NCI-H460 (cell line): ENCODE measurements around the gene GRAMD4. TPM values are rescaled to one million over a fixed set of nuclear protein-coding genes. Genes with fewer than 3 reads are reported as not detected.
"Not testable (repeated sequence)": the region's sequence is repeated elsewhere in the genome, so short reads cannot be mapped to it uniquely, and the experiment has no call there.

ENCODE experiments used
- DNase-seq: peaks from one replicate; pipeline ENCODE4 v3.0.0-alpha.2; 2016; ENCODE audit warnings: low read depth; ENCODE audit errors: extremely low read depth
- total RNA-seq: library from RNA; depleted of rRNA; stranded (reverse); fragments of >200 nt; shearing (Covaris generic); gene quantifications from 2 replicates; pipeline ENCODE4 v1.2.3, GENCODE V29; 2014

Gene GRAMD4
- total RNA-seq, 1 experiment from 2014 or later: 4.8 TPM

DNA sequence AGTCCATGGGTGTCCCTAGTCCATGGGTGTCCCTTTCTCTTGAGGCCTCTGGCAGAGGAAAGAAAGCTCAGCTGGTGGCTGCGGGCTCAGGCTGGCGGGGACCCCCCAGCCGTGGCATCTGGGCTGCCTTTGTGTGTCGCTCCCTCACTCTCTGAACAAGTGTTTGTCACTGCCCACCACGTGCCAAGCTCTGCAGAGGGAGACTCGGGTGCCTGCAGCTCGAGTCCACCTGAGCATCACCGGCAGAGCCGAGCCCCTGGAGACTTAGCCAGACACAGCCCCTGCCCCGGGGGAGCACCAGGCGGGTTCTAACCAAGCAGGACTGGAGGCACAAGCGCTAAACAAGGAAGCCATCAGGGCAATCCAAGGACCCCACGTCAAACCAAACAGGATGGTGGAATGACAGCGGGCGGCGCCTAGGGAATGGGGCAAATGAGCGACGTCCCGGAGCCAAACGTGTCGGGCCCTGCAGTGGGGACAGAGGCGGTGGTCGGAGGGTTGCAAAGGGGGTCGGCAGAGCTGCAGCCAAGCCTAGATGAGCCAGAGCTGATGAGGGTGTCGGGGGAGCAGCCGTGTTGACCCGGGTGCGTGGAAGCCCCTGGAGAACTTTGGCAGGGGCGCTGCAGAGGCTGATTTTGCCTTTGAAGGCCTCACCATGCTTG, 2.1 kb upstream of the GRAMD4 start:
- DNase-seq: no peak

DNA sequence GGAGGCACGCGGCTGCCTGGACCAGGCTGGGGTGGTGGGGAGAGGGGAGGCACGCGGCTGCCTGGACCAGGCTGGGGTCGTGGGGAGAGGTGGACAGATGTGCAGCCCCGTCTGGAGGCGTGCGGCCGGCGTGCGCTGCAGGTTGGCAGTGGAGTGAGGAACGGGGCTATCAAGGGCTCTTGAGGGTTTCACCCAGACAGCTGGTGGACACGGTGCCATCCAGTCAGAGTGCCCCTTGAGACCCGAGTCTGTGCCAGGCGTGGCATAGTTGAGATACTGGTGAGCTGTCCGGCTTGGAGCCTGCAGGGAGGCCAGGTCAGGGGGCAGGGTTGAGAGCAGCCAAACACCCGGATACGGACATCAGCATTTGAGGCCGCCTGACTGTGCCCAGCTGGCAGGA, 1.5 kb upstream of the GRAMD4 start:
- no peak for DNase-seq

DNA sequence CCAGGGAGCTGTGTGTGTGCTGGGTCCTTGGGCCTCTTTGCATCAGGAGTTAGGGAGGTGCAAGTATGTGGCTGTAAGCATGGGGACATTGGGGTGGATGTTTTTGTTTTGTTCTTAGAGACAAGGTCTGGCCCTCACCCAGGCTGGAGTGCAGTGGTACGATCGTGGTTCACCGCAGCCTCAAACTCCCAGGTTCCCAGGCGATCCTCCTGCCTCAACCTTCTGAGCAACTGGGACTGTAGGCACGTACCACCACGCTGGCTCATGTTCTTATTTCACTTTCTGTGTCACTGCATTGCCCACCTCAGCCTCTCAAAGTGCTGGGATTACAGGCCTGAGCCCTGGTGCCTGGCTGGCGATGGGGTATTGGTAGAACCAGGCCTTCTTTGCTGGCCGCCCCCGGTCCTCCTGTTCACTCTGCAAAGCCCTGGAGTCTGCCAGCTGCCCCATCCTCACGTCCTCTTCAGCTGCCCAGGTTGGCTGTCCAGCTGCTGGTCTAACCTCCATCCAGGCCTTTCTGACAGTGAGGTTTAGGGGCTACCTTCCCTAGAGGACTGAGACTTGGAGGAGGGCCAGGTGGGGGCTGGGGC, 851 bp upstream of the GRAMD4 start:
- no peak for DNase-seq

DNA sequence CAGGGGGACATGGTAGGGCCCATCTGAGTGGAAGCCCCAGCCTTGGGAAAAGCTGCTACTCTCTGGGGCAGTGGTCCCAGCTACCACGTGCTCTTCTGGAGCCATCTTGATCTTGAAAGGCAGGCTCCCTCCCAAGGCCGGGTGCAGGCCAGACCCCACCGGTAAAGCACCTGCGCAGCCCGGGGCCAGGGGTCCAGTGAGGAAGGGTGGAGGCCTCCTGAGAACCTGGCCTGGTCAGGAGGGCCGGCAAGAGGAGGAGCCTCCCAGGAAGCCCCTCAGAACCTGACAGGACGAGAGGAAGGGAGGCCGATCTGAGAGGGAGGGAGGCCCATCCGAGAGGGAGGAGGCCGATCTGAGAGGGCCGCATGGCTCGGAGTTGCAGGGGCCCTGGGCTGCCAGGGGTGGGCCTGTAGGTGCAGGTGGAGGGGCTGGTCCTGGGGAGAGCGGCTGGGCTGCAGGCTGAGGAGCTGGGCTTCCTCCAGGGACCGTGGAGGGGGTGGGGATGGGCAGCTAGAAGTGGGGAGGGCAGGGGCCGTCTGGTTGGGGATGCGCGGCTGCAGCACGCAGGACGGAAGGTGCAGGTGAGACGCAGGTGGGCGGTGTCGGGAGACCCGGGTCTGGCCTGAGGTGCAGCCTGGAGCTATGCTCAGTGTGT, 529 bp downstream of the GRAMD4 start:
- DNase-seq: no peak

DNA sequence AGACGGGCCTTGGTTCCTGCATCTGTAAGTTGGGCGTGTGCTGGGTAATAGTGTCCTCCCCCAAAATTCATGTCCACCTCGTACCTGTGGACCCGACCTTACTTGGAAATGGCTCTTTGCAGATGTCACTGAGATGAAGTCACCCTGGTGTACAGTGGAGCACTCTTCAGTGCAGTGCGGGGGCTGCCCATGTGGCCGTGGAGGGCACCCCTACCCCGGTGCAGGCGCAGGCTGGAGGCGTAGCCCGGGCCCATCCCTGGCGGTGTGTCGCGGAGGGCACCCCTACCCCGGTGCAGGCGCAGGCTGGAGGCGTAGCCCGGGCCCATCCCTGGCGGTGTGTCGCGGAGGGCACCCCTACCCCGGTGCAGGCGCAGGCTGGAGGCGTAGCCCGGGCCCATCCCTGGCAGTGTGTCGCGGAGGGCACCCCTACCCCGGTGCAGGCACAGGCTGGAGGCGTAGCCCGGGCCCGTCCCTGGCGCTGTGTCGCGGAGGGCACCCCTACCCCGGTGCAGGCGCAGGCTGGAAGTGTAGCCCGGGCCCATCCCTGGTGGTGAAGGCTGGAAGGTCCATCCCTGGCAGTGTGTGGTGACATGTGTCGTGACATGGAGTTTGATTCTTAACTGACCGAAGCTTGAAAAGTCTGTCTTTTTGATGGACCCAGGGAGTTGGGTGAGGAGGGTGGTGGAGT, 1.2 kb downstream of the GRAMD4 start:
- DNase-seq: not testable (repeated sequence)

DNA sequence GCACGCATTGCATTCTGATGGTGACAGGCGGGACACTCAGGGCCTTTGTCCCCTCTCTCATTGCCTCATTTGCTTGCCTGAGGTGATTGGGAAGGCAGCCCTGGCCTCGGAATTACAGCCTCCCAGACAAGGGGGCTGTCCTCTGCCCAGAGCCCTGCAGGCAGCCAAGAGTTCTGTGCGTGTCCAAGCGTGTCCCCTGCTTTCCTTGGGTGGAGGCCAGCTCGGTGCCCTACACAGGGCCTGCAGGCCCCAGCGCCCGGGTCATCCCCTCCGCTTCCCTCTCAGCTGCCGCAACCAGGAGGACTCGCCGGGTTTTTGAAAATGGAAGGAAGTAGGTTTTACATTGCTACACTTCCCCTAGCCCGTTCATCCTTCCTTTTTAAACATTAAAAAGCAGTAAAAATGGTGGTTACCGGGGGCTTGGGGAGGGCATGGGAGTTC, 1.9 kb downstream of the GRAMD4 start:
- DNase-seq: no peak

DNA sequence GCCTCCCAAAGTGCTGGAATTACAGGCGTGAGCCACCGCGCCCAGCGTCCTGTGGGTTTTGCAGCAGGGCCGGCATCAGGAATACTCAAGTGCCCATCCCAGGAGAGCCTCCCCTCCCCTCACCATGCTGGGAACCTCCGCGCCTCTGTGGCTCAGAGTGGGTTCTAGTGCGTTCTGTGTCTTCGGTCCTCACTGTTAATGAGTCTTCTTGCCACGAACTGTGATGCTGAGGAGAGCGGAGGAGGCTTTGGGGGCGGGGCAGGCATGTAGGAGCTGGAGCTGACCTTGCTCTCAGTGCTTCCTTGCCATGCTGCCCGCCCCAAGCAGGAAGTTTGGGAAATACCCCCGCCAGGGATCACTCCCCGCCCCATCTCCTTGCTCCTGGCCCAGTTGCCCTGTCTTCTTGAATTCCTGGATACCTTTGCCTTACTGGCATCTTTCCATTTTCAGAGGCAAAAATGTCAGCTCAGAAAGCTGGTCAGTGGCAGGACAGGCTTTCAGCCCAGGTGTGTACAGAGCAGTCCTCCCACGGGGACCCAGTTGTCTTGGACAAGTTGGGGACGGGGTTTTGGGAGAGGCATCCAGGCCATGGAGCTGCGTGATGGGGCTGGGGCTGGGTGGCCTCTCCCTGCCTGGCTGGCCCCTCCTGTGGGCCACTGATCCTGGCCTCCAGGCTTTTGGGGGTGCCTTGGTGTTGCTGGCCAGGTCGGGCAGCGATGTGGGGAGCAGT, 5.1 kb downstream of the GRAMD4 start:
- no peak for DNase-seq

DNA sequence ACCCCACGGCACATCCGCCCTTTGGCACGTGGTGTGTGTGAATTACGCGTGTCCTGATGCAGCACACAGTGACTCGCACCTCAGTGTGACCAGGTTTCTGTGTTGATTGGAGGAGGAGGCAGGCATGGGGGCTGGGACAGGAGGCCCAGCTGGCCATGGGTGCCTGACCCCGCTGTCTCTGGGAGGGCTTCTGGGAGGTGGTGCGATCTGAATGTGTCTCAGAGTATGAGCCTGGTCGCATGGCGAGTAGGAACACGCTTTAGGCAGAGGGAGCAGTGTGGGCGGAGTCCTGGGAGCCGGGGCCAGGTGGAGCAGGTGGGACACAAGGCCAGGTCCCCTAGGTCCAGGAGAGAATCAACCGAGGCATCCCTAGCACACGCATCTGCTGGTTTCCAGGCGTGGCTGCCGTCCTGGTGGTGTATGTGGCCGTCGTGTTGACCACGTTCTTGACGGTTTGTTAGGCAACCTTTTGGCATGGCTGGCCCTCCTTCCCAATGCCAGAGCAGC, 5.7 kb downstream of the GRAMD4 start:
- DNase-seq: no peak

DNA sequence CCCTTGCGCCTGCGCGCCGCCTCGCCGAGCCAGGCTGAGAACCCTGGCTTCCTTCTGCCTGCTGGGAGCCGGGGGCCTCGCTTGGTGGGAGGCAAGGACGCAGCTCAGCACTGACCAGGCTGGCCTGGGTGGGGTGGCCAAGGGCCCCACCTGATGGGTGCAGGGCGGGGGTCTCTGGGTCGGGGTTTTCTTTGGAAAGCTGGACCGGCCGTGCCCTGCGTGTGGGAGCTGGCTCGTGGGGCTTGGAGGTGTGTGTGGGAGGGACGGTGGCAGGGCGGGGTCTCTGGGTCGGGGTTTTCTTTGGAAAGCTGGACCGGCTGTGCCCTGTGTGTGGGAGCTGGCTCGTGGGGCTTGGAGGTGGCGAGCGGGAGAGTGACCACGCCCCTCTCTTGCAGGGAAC, 6.2 kb downstream of the GRAMD4 start:
- no peak for DNase-seq

DNA sequence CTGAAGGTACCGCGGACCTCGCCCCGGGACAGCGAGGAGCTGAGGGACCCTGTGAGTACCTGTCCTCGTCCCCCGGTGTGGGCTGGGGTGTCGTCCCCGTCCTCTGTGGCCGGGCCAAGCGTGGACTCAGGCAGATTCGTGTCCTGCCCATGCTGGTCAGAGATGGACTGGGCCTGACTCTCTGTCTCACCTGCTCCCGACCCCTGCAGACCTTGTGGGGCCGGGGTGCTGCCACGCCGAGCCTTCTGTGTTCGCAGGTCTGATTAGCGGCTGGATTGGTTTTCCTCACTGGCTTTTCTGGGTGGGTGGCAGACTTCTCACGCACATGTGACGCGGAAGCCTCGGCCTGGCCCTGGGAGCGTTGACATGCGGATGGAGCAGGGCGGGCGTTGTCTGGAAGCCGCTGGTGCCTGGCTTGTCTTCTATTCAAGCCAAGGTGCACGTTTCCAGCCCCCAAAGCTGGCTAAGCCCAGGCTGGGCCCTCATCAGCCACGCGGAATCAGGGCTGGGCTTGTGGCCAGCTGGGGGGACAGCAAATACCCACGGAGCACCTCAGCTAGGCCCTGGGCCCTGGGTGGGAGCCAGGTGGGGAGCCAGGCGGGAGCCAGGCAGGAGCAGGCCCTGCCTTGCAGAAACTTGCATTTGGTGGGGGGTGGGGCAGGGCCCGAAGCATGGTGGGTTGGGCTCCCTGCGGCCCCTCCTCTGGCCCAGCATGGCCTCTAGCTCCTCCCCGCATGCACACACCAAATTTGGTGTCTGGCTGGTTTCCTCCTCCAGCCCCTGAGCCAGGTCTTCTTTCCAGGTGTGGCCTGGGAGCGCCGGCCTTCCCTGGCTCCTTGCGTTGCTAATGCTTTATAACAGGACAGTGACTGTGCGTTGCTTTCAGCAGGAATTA, 7.0 kb downstream of the GRAMD4 start:
- no peak for DNase-seq

DNA sequence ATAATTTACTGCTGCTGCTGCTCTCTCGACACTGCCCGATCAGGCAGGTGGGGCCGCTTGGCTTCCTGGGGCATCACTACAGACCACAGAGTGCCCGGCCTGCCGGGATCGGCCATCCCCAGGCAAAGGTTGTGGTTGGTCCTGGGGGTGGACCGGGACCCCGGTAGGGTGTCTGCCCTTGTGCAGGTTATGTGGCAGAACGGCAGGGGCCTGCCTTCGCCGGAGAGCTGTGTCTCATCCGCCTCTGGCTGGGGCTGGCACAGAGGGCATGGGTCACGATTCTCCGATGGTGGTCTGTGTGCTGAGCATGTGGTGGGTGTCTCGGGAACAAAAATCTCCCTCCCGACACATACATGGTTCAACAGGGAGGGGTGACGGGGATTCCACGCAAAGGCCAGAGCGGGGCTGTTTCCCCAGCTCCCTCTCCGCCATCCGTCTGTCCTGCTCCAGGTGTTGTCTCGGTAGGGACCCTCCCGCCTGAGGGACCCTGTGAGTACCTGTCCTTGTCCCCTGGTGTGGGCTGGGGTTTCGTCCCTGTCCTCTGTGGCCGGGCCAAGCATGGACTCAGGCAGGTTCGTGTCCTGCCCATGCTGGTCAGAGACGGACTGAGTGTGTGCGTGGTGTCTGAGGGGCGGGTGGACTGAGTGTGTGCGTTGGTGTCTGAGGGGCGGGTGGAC, 7.8 kb downstream of the GRAMD4 start:
- no peak for DNase-seq

DNA sequence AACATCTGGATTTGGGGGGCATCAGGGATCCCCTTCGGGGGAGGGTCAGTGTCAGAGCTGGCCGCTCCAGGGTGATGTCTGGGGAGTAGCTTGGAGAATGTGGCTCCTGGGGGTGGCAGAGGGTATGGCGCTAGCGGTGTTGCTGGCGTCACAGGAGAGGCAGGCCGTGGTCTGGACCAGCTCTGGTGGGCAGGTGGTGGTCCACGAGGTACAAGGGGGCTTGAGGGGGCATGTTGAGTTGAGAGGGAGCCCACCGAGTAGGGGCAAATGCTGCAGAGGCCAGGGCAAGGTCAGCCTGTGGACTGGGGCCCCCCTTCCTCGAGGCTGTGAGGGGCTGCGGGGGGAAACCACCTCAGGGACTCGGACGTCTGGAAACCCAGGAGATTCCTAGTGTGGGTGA, 8.6 kb downstream of the GRAMD4 start:
- no peak for DNase-seq

DNA sequence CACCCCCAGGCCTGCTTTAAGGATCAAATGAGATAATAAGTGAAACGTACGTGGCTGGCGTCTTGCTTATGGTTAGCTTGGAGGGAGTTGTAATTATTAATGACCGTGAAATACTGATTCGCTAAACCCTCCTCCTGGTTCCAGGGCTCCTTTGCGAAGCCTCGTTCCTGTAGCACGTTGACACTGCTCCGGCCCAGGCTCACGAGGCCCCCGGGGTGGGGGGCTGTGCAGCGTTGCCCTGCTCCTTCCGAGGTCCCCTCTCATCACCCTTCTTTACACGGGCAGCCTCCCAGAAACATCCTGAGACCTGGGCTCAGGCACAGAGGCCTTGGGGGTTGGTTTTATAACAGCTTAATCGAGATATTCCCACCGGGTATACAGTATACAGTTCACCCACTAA, 9.1 kb downstream of the GRAMD4 start:
- DNase-seq: no peak

DNA sequence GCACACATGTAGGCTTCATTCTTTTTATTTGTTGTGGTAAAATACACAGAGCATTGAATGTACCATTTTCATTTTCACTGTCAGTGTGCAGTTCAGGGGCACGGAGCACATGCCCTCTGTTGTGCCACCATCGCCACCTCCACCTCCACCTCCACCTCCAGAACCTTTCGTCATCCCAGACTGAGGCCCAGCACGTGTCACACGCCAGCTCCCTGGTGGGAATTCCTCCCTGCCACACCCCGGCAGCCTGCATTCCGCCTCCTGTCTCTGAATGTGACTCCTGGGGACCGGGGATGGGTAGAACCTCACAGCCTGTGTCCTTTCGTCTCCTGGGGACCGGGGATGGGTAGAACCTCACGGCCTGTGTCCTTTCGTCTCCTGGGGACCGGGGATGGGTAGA, 10.9 kb downstream of the GRAMD4 start:
- DNase-seq: no peak

DNA sequence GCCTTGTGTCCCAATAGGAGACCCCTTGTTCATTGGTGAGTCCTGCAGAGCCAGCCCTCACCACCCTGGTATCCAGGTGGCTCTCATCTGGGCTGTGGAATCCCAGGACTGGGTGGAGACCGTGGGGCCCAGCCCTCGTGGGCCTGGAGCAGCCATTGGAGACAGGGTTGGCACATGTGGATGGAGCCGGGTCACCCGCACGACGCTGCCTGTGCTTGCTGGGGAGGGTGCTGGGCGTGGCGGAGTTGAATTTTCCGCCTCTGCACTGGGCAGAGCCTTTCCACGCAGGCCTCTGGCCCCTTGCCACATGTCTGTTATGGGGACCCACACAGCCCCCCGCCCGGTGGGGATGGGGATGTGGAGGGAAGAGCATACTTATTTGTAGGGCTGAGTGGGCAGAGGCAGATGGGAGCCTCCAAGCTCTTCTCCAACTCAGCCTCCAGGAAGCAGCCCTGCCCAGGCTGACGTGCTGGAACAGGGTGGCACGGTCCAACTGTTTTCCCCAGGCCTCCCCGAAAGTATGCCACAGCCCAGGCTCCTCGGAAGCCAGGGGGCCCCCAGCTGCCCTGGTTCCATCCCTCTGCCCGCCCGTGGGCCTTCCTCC, 12.6 kb downstream of the GRAMD4 start:
- no peak for DNase-seq

DNA sequence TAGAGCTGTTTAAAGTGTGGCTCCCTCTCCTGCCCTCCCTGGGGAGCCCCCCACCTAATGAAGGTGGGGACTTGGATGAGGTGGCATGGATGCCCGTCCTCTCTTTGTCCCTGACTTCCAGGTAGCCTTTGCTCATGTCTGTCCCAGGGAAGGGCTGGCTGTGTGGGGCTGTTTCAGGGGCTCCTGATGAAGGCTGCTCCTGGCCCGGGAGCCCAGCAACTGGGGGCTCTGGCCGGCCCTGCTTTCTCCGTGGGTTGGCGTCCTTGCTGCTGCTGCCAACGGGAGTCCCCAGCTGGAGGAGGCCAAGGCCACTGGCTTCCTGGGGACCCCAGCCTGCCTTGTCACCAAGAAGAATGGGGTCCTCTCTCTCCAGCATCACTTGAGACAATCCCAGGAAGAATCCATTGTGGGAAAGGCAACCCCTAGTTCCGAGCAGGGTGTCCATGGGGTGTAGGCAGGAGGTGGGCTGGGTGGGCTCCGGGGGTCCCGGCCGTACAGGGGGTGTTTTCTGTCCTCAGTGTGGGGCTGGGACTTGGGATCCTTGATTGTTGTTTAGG, 13.2 kb downstream of the GRAMD4 start:
- no peak for DNase-seq

DNA sequence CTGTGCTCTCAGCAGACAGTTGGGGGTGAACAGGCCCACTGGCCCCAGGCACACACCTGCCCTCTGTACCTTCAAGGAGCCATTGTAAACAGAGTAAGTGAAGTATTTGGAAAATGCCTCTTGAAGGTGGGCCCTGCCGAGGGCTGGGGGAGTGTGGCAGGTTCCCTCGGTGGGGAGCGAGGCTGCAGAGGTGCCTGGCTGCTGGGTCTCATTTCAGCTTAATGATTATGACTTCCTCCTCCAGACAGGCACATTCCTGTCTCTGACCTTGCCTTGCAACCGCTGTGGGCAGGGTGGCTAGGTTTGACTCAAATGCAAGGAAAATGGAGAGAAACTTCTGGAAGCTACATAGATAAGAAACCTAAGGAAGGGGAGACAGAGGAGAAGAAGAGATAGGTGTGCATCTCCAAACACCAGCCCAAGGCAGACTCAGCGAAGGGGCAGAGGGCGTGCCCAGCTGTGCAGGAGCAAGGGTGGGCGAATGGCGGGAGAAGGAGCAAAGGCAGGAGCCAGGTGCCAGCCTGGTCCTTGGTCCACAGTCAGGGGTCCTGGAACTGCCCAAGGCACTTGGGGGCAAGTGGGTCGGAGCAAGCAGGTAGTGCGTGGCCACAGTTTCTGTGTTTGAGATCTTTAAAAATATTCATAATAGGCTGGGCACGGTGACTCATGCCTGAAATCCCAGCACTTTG, 14.0 kb downstream of the GRAMD4 start:
- no peak for DNase-seq
